BE2C (cell line): Measurements from ENCODE around the gene SFXN4.

Source experiments
- DNase-seq: peaks from one replicate; pipeline ENCODE4 v3.0.0-alpha.2; 2020
- H3K27me3 ChIP-seq: fragments of 250-450 bp; sonication (Bioruptor Pico); 2 replicates; pipeline ENCODE4 v1.5.1; 2020; ENCODE audit warnings: mild to moderate bottlenecking
- H3K36me3 ChIP-seq: fragments of 250-450 bp; sonication (Bioruptor Pico); 2 replicates; pipeline ENCODE4 v1.5.1; 2020; ENCODE audit warnings: mild to moderate bottlenecking
- H3K4me1 ChIP-seq: fragments of 250-450 bp; sonication (Bioruptor Pico); 2 replicates; pipeline ENCODE4 v1.5.1; 2020
- H3K4me3 ChIP-seq: 2 replicates; pipeline ENCODE4 v1.5.1; 2011; ENCODE audit warnings: low read depth, low read length
- H3K9me3 ChIP-seq: fragments of 250-450 bp; sonication (Bioruptor Pico); 2 replicates; pipeline ENCODE4 v1.5.1; 2020
- CTCF ChIP-seq: IDR thresholded peaks from 2 replicates; pipeline ENCODE4 v1.5.1; 2012; ENCODE audit warnings: mild to moderate bottlenecking, low read depth, low read length

SFXN4 gene

GRCh38 chr10:119105155-119105554 is 60.4 kb downstream of the SFXN4 start:
- Histone ChIP-seq H3K4me1 (peaks cover 3% of the 10 kb centered on the region; the same call in 1 of the 2 replicates), H3K27me3 (no peaks in the 10 kb centered on the region), H3K9me3 (no peaks in the 10 kb centered on the region), H3K36me3 (peaks cover 2% of the 10 kb centered on the region), H3K4me3 (peak overlapping the region; percentile 67)
- no peak for TF ChIP-seq CTCF
- no peak for DNase-seq

GRCh38 chr10:119104654-119105015 is 60.9 kb downstream of the SFXN4 start:
- Histone ChIP-seq H3K36me3 (peaks cover 2% of the 10 kb centered on the region), H3K4me3 (peak overlapping the region; percentile 67), H3K9me3 (no peaks in the 10 kb centered on the region), H3K4me1 (peaks cover 3% of the 10 kb centered on the region; the same call in 1 of the 2 replicates), H3K27me3 (no peaks in the 10 kb centered on the region)
- DNase-seq = peak; percentile 21
- no peak for TF ChIP-seq CTCF

DNA sequence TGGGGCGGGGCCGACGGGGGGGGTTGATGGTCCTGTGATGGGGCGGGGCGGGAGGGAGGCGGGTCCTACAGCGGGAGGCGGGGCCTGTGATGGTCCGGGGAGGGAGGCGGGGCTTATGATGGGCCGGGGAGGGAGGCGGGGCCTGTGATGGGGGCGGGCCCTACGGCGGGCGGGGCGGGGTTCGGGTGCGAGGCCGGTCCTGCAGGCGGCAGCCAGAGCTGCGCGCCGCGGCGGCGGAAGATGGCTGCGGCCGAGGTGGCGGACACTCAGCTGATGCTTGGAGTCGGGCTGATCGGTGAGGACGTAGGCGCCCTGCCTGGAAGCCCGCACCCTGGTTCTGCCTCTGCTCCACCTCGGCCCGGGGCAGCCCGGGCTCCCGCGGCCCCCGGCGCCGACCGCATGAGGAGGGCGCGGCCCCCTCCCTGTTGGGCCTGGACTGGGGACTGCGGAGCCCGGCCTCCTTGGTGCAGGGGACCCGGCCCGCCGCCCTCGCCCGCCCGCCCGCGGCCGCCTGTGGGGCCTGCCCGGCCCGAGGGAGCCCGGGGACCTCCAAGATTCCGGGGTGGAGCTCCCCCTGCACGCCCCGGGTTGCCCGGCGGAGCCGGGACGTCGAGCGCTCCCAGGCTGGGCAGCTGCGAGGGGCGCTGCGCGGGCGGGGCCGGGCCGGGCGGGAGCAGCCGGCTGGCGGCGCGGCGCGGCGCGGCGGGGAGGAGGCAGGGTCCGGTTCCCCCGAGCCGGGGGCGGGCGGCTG is 61.4 kb downstream of the SFXN4 start, which contains the start of gene DENND10:
Gene DENND10, plus strand, starts transcription at position 211 of the 751 bp plus-strand sequence. Its CDS starts 30 bp downstream, at position 241.
- Histone ChIP-seq H3K4me3 (peak within 1 kb of the TSS; percentile 67), H3K27me3 (no peaks in the 10 kb centered on the region), H3K36me3 (peaks cover 2% of the 10 kb centered on the region), H3K4me1 (peaks cover 3% of the 10 kb centered on the region; the same call in 1 of the 2 replicates), H3K9me3 (no peaks in the 10 kb centered on the region)
- DNase-seq = peak; percentile 84
- TF ChIP-seq CTCF = no peak

DNA sequence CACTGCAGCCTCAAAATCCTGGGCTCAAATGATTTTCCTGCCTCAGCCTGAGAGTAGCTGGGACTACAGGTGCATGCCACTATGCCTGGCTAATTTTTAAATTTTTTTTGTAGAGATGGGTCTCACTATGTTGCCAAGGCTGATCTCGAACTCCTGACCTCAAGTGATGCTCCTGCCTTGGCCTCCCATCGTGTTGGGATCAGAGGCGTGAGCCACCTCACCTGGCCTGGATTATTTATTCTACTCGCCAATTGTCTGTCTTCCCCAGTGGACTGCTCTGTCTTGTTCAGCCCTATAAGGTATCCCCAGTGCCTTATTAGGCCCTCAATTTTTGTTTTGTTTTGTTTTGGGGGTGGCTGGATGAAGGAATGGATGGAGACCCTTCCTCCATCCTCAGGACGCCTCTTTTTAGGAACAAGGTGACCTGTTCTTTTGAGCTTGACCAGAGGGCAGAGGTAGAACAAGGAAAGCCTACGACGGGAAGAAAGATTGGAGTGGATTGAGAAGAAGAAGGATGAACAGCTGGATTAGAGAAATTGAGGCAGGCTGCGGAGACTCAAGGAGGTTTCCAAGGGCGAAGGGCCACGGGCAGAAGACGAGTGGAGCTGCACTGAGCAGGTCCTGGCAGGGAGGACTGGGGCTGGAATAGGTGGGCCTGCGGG is 62.1 kb downstream of the SFXN4 start:
- peaks cover 2% of the 10 kb centered on the region; the same call in 1 of the 2 replicates for H3K36me3 ChIP-seq
- H3K27me3 ChIP-seq = no peaks in the 10 kb centered on the region
- TF ChIP-seq CTCF = no peak
- H3K9me3 ChIP-seq = no peaks in the 10 kb centered on the region
- H3K4me3 ChIP-seq = peak overlapping the region; percentile 19
- H3K4me1 ChIP-seq = peaks cover 3% of the 10 kb centered on the region; the same call in 1 of the 2 replicates
- no peak for DNase-seq

DNA sequence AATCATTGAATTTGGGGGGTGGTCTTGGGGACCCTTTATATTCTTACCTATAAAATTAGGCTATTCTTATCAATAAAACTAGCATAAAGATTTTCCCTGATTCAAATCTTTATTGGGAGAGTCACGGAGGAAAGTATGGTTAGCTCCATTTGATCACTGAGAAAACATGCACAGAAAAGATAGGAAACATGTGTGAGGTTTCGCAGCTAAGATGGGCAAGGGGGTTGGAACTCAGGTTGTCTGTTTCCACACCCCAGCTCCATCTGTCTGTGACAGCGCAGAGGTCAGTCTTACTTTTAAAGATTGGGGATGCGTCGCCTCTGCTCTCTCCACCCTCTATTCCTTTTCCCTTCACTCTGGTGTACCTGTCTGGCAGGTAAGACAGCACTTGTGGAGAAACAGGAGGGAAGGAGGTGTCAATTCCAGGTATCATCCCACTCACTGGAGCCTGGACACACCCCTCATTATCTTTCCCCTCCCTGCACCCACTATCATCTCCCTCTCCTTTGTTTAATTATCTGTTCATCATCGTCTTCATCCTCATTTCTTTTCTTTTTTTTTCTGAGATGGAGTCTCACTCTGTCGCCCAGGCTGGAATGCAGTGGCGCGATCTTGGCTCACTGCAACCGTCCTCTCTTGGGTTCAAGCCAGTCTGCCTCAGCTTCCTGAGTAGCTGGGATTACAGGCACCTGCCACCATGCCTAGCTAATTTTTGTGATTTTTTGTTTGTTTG is 64.0 kb downstream of the SFXN4 start:
- no peaks in the 10 kb centered on the region for H3K36me3 ChIP-seq
- DNase-seq = no peak
- no peaks in the 10 kb centered on the region for H3K27me3 ChIP-seq
- H3K4me3 ChIP-seq = no peak overlapping the region
- no peak for TF ChIP-seq CTCF
- H3K4me1 ChIP-seq = peaks cover 3% of the 10 kb centered on the region; the same call in 1 of the 2 replicates
- H3K9me3 ChIP-seq = no peaks in the 10 kb centered on the region
